HEK293 (cell line): Measurements from ENCODE around the gene UTP4.

ENCODE experiments used
- CTCF ChIA-PET: fragments of 350-600 bp; formaldehyde crosslinking; extraction: SDS; loops from one replicate; lab custom pipeline; 2021; ENCODE audit warnings: antibody characterized with exemption; lab: Yijun Ruan, JAX
- POLR2A ChIA-PET: fragments of 300-600 bp; formaldehyde crosslinking; extraction: SDS; loops from one replicate; lab custom pipeline; 2020; ENCODE audit warnings: antibody characterized with exemption, inconsistent platforms; lab: Yijun Ruan, JAX
- H3K27ac ChIP-seq: fragments of 200-500 bp; sonication (Bioruptor generic); 2 replicates; pipeline ENCODE4 v1.5.1; 2014; ENCODE audit warnings: low read depth, low read length, control low read depth, inconsistent platforms; ENCODE audit errors: extremely low read depth
- H3K36me3 ChIP-seq, 2 experiments: fragments of 200-500 bp in 1 of 2; sonication (Bioruptor generic) in 1 of 2; 1 replicate in 1 of 2; 2 replicates in 1 of 2; pipeline ENCODE4 v1.5.1; 2014 to 2017; ENCODE audit warnings: inconsistent platforms in 2 of 2, low read length in 2 of 2; ENCODE audit not compliant: control insufficient read depth in 2 of 2, insufficient read depth in 1 of 2
- H3K4me1 ChIP-seq: fragments of 200-500 bp; sonication (Bioruptor generic); 2 replicates; pipeline ENCODE4 v1.5.1; 2014; ENCODE audit warnings: mild to moderate bottlenecking, low read length, inconsistent platforms; ENCODE audit not compliant: control insufficient read depth, insufficient read depth
- H3K4me3 ChIP-seq: 2 replicates; pipeline ENCODE4 v1.5.1; 2011; ENCODE audit warnings: low read depth, mild to moderate bottlenecking, control low read depth, low read length, moderate library complexity
- H3K9me3 ChIP-seq: fragments of 200-500 bp; sonication (Bioruptor generic); 2 replicates; pipeline ENCODE4 v1.5.1; 2014; ENCODE audit warnings: low read depth, low read length, inconsistent platforms; ENCODE audit not compliant: control insufficient read depth, insufficient read depth
- BCL11B ChIP-seq: fragments of 450-650 bp; formaldehyde crosslinking; IDR thresholded peaks from 2 replicates; pipeline ENCODE4 v1.5.1; 2016; ENCODE audit warnings: low read depth, missing biosample characterization, missing genetic modification characterization
- FEZF1 ChIP-seq: fragments of 450-650 bp; formaldehyde crosslinking; IDR thresholded peaks from 2 replicates; pipeline ENCODE4 v1.5.1; 2016; ENCODE audit warnings: missing biosample characterization, missing genetic modification characterization
- GFI1B ChIP-seq: fragments of 450-650 bp; formaldehyde crosslinking; IDR thresholded peaks from 2 replicates; pipeline ENCODE4 v1.5.1; 2016; ENCODE audit warnings: missing biosample characterization, missing genetic modification characterization
- KLF16 ChIP-seq: fragments of 450-650 bp; formaldehyde crosslinking; IDR thresholded peaks from 2 replicates; pipeline ENCODE4 v1.5.1; 2017; ENCODE audit warnings: missing biosample characterization, missing genetic modification characterization
- KLF8 ChIP-seq: fragments of 450-650 bp; formaldehyde crosslinking; IDR thresholded peaks from 2 replicates; pipeline ENCODE4 v1.5.1; 2016; ENCODE audit warnings: missing biosample characterization, missing genetic modification characterization
- KLF9 ChIP-seq: fragments of 450-650 bp; formaldehyde crosslinking; IDR thresholded peaks from 2 replicates; pipeline ENCODE4 v1.5.1; 2016; ENCODE audit warnings: missing biosample characterization, missing genetic modification characterization, low read depth
- PRDM1 ChIP-seq: fragments of 450-650 bp; formaldehyde crosslinking; IDR thresholded peaks from 2 replicates; pipeline ENCODE4; 2016; ENCODE audit warnings: missing biosample characterization, missing genetic modification characterization
- TRIM28 ChIP-seq: IDR thresholded peaks from 2 replicates; pipeline ENCODE4 v1.6.1; 2011; ENCODE audit warnings: low read length, control low read depth, borderline replicate concordance
- ZBTB17 ChIP-seq: fragments of 450-650 bp; formaldehyde crosslinking; IDR thresholded peaks from 2 replicates; pipeline ENCODE4 v1.5.1; 2016; ENCODE audit warnings: missing biosample characterization, missing genetic modification characterization
- ZBTB20 ChIP-seq: fragments of 450-650 bp; formaldehyde crosslinking; IDR thresholded peaks from 2 replicates; pipeline ENCODE4 v1.5.1; 2016; ENCODE audit warnings: missing biosample characterization, missing genetic modification characterization
- ZBTB7A ChIP-seq: fragments of 450-650 bp; formaldehyde crosslinking; IDR thresholded peaks from 2 replicates; pipeline ENCODE4 v1.5.1; 2016; ENCODE audit warnings: low read depth, missing biosample characterization, missing genetic modification characterization
- ZNF19 ChIP-seq: fragments of 450-650 bp; formaldehyde crosslinking; IDR thresholded peaks from 2 replicates; pipeline ENCODE4; 2016; ENCODE audit warnings: missing biosample characterization, missing genetic modification characterization, low read depth
- ZNF335 ChIP-seq: fragments of 450-650 bp; formaldehyde crosslinking; conservative IDR thresholded peaks from 2 replicates; pipeline ENCODE4 v1.5.1; 2016; ENCODE audit warnings: missing biosample characterization, missing genetic modification characterization
- ZNF341 ChIP-seq: fragments of 450-650 bp; formaldehyde crosslinking; IDR thresholded peaks from 2 replicates; pipeline ENCODE4; 2016; ENCODE audit warnings: low read depth, missing biosample characterization, missing genetic modification characterization
- ZNF426 ChIP-seq: fragments of 450-650 bp; formaldehyde crosslinking; IDR thresholded peaks from 2 replicates; pipeline ENCODE4 v1.5.1; 2017; ENCODE audit warnings: missing biosample characterization, missing genetic modification characterization, mild to moderate bottlenecking, inconsistent platforms, moderate library complexity
- ZNF670 ChIP-seq: fragments of 450-650 bp; formaldehyde crosslinking; IDR thresholded peaks from 2 replicates; pipeline ENCODE4 v1.5.1; 2016; ENCODE audit warnings: missing biosample characterization, missing genetic modification characterization, low read depth
- ZSCAN16 ChIP-seq: fragments of 450-650 bp; formaldehyde crosslinking; IDR thresholded peaks from 2 replicates; pipeline ENCODE4 v1.5.1; 2016; ENCODE audit warnings: missing biosample characterization, missing genetic modification characterization
- ZXDB ChIP-seq: fragments of 450-650 bp; formaldehyde crosslinking; IDR thresholded peaks from 2 replicates; pipeline ENCODE4 v1.5.1; 2016; ENCODE audit warnings: missing biosample characterization, missing genetic modification characterization
- TF ChIP-seq, protein P1 (sequence below): fragments of 450-650 bp; formaldehyde crosslinking; IDR thresholded peaks from 2 replicates; pipeline ENCODE4 v1.5.1; 2016; ENCODE audit warnings: missing biosample characterization, missing genetic modification characterization, low read depth
- TF ChIP-seq, protein P2 (sequence below): fragments of 450-650 bp; formaldehyde crosslinking; IDR thresholded peaks from 2 replicates; pipeline ENCODE4 v1.5.1; 2016; ENCODE audit warnings: missing biosample characterization, missing genetic modification characterization
- TF ChIP-seq, protein P3 (sequence below): fragments of 450-650 bp; formaldehyde crosslinking; IDR thresholded peaks from 2 replicates; pipeline ENCODE4 v1.5.1; 2016; ENCODE audit warnings: missing biosample characterization, missing genetic modification characterization
- TF ChIP-seq, protein P4 (sequence below): fragments of 450-650 bp; formaldehyde crosslinking; IDR thresholded peaks from 2 replicates; pipeline ENCODE4 v1.5.1; 2016; ENCODE audit warnings: missing biosample characterization, missing genetic modification characterization
- TF ChIP-seq, protein P5 (sequence below): fragments of 450-650 bp; formaldehyde crosslinking; IDR thresholded peaks from 2 replicates; pipeline ENCODE4 v1.5.1; 2017; ENCODE audit warnings: missing biosample characterization, missing genetic modification characterization
- TF ChIP-seq, protein P6 (sequence below): fragments of 450-650 bp; formaldehyde crosslinking; IDR thresholded peaks from 2 replicates; pipeline ENCODE4 v1.5.1; 2017; ENCODE audit warnings: missing biosample characterization, missing genetic modification characterization

The UTP4 gene

DNA sequence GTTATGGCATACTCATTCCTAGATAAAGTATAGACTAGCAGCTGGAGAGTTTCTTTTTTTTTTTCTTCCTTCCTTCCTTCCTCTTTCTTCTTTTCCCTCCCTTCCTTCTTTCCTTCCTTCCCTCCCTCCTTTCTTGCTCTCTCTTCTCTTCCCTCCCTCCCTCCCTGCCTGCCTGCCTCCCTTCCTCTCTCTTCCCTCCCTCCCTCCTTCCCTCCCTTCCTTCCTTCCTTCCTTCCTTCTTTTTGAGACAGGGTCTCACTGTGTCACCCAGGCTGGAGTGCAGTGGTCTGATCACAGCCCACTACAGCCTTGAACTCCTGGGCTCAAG is 47.5 kb downstream of the UTP4 start (continued):
- TF ChIP-seq, protein P1, sequence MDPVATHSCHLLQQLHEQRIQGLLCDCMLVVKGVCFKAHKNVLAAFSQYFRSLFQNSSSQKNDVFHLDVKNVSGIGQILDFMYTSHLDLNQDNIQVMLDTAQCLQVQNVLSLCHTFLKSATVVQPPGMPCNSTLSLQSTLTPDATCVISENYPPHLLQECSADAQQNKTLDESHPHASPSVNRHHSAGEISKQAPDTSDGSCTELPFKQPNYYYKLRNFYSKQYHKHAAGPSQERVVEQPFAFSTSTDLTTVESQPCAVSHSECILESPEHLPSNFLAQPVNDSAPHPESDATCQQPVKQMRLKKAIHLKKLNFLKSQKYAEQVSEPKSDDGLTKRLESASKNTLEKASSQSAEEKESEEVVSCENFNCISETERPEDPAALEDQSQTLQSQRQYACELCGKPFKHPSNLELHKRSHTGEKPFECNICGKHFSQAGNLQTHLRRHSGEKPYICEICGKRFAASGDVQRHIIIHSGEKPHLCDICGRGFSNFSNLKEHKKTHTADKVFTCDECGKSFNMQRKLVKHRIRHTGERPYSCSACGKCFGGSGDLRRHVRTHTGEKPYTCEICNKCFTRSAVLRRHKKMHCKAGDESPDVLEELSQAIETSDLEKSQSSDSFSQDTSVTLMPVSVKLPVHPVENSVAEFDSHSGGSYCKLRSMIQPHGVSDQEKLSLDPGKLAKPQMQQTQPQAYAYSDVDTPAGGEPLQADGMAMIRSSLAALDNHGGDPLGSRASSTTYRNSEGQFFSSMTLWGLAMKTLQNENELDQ (tag by site-specific recombination) = no peak
- TF ChIP-seq KLF8 (tag by site-specific recombination) = no peak
- TF ChIP-seq ZNF341 (tag by site-specific recombination) = peak; percentile 20; the same call in 1 of the 2 replicates
- TF ChIP-seq TRIM28 = no peak
- TF ChIP-seq KLF16 (tag by site-specific recombination) = 0 out of 2 replicates have a peak, but pooled peaks have one; percentile 27
- TF ChIP-seq BCL11B = no peak
- no peak for TF ChIP-seq PRDM1 (tag by site-specific recombination)

DNA sequence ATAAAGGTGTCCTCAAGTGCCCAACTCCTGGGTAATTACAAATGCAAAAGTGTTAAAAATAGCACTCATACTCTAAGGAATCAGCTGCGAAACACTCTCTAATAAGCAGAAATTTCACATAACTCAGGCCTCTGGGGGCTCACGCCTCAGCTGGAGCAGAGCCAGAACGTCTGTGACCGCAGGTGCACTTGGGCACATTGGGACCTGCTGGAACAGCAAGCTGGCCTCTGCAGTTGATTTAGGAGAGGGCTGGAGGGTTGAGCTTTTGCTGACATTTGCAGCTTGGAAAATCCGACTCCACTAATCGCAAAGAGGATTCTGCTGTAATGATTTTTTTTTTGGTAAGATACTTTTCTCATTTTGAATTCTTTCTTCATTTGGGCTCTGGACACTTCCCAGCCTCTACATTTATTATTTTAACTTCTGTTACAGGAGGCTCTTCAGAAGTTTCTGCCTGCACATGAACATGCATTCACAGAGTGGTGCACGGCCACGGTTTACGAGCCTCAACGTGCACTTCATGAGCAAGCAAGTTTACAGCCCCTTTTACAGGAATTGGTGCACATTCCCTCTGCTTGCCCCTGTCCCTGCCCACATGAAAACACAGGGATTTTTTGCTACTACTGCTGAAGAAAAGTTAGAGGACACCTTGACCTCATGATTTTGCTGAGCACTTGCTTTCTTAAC is 50.4 kb downstream of the UTP4 start:
- no peak overlapping the region for H3K4me3 ChIP-seq
- H3K4me1 ChIP-seq = peaks cover 14% of the 10 kb centered on the region
- ChIA-PET POLR2A (interaction anchor here (1.3 kb wide), 1 partner anchor 16 kb away, joined by 3 read pairs; no protein-coding TSS in a partner anchor), CTCF (interaction anchor here (0.7 to 1.7 kb wide), 2 partner anchors 14 to 32 kb away, joined by 3 to 6 read pairs; no protein-coding TSS in a partner anchor)
- H3K36me3 ChIP-seq = no peaks in the 10 kb centered on the region
- H3K9me3 ChIP-seq = no peaks in the 10 kb centered on the region
- H3K27ac ChIP-seq = peak overlapping the region; percentile 20; the same call in 1 of the 2 replicates
- TF ChIP-seq ZSCAN16 (tag by site-specific recombination) = peak; percentile 90
- TF ChIP-seq GFI1B (tag by site-specific recombination) = no peak
- TF ChIP-seq, protein P2, sequence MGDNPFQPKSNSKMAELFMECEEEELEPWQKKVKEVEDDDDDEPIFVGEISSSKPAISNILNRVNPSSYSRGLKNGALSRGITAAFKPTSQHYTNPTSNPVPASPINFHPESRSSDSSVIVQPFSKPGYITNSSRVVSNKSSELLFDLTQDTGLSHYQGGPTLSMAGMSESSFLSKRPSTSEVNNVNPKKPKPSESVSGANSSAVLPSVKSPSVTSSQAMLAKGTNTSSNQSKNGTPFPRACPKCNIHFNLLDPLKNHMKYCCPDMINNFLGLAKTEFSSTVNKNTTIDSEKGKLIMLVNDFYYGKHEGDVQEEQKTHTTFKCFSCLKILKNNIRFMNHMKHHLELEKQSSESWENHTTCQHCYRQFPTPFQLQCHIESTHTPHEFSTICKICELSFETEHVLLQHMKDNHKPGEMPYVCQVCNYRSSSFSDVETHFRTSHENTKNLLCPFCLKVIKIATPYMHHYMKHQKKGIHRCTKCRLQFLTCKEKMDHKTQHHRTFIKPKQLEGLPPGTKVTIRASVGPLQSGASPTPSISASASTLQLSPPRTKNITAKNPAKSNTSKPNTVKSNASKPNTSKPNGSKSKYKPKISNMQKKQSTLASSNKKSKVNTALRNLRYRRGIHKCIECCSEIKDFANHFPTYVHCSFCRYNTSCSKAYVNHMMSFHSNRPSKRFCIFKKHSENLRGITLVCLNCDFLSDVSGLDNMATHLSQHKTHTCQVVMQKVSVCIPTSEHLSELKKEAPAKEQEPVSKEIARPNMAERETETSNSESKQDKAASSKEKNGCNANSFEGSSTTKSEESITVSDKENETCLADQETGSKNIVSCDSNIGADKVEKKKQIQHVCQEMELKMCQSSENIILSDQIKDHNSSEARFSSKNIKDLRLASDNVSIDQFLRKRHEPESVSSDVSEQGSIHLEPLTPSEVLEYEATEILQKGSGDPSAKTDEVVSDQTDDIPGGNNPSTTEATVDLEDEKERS (tag by site-specific recombination) = no peak
- TF ChIP-seq ZBTB17 = peak; percentile 44; the same call in 1 of the 2 replicates
- TF ChIP-seq ZNF19 (tag by site-specific recombination) = no peak
- TF ChIP-seq, protein P3, sequence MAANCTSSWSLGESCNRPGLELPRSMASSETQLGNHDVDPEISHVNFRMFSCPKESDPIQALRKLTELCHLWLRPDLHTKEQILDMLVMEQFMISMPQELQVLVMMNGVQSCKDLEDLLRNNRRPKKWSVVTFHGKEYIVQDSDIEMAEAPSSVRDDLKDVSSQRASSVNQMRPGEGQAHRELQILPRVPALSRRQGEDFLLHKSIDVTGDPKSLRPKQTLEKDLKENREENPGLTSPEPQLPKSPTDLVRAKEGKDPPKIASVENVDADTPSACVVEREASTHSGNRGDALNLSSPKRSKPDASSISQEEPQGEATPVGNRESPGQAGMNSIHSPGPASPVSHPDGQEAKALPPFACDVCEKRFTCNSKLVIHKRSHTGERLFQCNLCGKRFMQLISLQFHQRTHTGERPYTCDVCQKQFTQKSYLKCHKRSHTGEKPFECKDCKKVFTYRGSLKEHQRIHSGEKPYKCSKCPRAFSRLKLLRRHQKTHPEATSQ = no peak
- TF ChIP-seq ZNF335 (tag by site-specific recombination) = peak; percentile 71
- peak; percentile 52; the same call in 1 of the 2 replicates for TF ChIP-seq ZXDB (tag by site-specific recombination)
- TF ChIP-seq ZBTB20 (tag by site-specific recombination) = peak; percentile 63
- TF ChIP-seq FEZF1 = peak; percentile 97
- TF ChIP-seq, protein P4, sequence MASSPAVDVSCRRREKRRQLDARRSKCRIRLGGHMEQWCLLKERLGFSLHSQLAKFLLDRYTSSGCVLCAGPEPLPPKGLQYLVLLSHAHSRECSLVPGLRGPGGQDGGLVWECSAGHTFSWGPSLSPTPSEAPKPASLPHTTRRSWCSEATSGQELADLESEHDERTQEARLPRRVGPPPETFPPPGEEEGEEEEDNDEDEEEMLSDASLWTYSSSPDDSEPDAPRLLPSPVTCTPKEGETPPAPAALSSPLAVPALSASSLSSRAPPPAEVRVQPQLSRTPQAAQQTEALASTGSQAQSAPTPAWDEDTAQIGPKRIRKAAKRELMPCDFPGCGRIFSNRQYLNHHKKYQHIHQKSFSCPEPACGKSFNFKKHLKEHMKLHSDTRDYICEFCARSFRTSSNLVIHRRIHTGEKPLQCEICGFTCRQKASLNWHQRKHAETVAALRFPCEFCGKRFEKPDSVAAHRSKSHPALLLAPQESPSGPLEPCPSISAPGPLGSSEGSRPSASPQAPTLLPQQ = no peak
- TF ChIP-seq, protein P5, sequence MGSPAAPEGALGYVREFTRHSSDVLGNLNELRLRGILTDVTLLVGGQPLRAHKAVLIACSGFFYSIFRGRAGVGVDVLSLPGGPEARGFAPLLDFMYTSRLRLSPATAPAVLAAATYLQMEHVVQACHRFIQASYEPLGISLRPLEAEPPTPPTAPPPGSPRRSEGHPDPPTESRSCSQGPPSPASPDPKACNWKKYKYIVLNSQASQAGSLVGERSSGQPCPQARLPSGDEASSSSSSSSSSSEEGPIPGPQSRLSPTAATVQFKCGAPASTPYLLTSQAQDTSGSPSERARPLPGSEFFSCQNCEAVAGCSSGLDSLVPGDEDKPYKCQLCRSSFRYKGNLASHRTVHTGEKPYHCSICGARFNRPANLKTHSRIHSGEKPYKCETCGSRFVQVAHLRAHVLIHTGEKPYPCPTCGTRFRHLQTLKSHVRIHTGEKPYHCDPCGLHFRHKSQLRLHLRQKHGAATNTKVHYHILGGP (tag by site-specific recombination) = peak; percentile 87
- 0 out of 2 replicates have a peak, but pooled peaks have one; percentile 40 for TF ChIP-seq KLF9 (tag by site-specific recombination)
- TF ChIP-seq ZNF426 = no peak
- TF ChIP-seq TRIM28 = peak; percentile 89
- no peak for TF ChIP-seq ZNF670 (tag by site-specific recombination)
- no peak for TF ChIP-seq ZBTB7A (tag by site-specific recombination)
- TF ChIP-seq, protein P6, sequence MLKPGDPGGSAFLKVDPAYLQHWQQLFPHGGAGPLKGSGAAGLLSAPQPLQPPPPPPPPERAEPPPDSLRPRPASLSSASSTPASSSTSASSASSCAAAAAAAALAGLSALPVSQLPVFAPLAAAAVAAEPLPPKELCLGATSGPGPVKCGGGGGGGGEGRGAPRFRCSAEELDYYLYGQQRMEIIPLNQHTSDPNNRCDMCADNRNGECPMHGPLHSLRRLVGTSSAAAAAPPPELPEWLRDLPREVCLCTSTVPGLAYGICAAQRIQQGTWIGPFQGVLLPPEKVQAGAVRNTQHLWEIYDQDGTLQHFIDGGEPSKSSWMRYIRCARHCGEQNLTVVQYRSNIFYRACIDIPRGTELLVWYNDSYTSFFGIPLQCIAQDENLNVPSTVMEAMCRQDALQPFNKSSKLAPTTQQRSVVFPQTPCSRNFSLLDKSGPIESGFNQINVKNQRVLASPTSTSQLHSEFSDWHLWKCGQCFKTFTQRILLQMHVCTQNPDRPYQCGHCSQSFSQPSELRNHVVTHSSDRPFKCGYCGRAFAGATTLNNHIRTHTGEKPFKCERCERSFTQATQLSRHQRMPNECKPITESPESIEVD (tag by site-specific recombination) = peak; percentile 58
